ENCODE results near the gene OR8B12.
"Not testable (repeated sequence)": the region's sequence is repeated elsewhere in the genome, so short reads cannot be mapped to it uniquely, and the experiment has no call there.

OR8B12 gene

DNA sequence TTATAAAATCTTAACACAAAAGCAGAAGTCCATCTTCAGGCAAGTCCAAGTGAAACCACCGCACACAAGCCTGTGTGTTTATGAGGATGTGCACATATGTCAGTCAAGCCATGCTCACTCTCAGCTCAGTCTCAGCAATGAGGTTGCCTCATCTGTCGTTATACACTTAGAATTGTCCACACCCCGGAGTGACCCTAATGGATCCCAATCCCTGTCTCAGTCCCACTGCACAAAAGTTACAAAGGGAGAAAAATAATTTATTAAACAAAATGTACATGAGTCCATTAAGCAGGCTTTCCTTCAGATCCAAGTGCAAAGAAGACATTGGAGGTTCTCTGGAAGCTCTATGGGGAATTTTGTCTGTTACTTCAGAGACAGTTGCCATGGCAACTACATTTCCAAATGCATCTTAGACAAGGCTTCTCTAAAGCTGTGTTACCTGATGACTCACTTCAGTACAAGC, 24.4 kb downstream of the OR8B12 start:
- TF ChIP-seq, protein P1, sequence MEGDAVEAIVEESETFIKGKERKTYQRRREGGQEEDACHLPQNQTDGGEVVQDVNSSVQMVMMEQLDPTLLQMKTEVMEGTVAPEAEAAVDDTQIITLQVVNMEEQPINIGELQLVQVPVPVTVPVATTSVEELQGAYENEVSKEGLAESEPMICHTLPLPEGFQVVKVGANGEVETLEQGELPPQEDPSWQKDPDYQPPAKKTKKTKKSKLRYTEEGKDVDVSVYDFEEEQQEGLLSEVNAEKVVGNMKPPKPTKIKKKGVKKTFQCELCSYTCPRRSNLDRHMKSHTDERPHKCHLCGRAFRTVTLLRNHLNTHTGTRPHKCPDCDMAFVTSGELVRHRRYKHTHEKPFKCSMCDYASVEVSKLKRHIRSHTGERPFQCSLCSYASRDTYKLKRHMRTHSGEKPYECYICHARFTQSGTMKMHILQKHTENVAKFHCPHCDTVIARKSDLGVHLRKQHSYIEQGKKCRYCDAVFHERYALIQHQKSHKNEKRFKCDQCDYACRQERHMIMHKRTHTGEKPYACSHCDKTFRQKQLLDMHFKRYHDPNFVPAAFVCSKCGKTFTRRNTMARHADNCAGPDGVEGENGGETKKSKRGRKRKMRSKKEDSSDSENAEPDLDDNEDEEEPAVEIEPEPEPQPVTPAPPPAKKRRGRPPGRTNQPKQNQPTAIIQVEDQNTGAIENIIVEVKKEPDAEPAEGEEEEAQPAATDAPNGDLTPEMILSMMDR (IDR thresholded peaks at IDR 0.05; ENCODE audit: insufficient read depth, low read length, missing control alignments), result no peak
- DNase-seq (ENCODE audit: low read depth, low spot score), result no peak
- CTCF ChIA-PET, result no interaction called here
- POLR2A ChIA-PET, result no interaction called here
- H3K4me3 ChIP-seq (ENCODE audit: low read depth, low read length), result no peak overlapping the region

GRCh38 chr11:124517314-124517713, 26.1 kb downstream of the OR8B12 start:
- CTCF ChIA-PET, result no interaction called here
- no peak for DNase-seq (ENCODE audit: low read depth, low spot score)
- TF ChIP-seq, protein P1 (IDR thresholded peaks at IDR 0.05; ENCODE audit: insufficient read depth, low read length, missing control alignments), result no peak
- POLR2A ChIA-PET, result no interaction called here
- H3K4me3 ChIP-seq (ENCODE audit: low read depth, low read length), result no peak overlapping the region

DNA sequence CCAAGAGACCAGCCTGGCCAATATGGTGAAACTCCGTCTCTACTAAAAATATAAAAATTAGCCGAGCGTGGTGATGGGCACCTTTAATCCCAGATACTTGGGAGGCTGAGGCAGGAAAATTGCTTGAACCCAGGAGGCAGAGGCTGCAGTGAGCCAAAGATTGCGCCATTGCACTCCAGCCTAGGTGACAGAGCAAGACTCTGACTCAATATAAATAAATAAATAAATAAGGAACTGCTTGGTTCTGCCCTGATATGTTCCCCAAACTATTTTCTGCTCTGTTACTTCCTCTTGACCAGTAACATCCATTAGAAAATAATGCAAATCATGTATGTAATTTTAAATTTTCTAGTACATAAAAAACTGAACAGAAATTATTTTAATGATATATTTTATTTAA, 28.8 kb downstream of the OR8B12 start:
- CTCF ChIA-PET; DNase-seq (ENCODE audit: low read depth, low spot score); POLR2A ChIA-PET; H3K4me3 ChIP-seq (ENCODE audit: low read depth, low read length): not testable (repeated sequence)

DNA sequence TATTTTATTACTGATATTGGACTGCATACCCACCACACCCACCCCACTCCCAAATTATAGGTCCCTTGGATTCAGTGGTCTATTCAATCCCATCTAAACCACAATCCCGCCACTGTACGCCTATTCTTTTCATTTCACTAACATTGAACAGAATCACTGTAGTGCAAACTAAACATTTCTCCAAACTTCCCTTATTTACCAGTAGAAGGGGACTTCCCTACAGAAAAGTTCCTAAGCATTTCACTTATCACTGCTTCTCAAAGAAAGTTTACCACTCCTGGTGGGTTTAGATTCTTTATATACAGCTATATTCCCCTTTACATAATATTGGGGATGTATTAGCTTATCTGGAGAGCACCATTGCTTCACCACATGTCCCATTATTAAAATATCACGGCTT, 29.3 kb downstream of the OR8B12 start:
- ChIA-PET CTCF (no interaction called here), POLR2A (no interaction called here)
- DNase-seq (ENCODE audit: low read depth, low spot score), result no peak
- TF ChIP-seq, protein P1 (IDR thresholded peaks at IDR 0.05; ENCODE audit: insufficient read depth, low read length, missing control alignments), result no peak
- no peak overlapping the region for H3K4me3 ChIP-seq (ENCODE audit: low read depth, low read length)

DNA sequence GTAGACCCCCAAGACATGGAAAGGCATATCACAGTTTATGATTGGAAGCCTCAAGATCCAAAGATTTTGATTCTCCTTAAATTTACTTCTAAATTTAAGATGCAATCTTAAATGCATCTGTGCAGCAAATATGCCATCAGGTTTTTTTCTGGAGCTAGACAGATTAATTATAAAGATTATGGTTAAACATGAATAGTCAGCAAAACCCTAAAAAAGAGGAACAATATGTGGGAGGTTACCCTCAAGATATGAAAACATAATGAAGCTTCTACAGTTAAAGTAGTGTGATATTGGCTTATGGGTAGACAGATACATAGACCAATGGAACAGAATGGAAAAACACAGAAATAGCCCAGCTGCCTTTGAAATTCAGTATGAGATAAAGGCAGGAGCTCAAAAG, 31.7 kb downstream of the OR8B12 start:
- ChIA-PET POLR2A (no interaction called here), CTCF (interaction anchor here (1.7 kb wide), 1 partner anchor 11 kb away, joined by 3 read pairs; no protein-coding TSS in a partner anchor)
- no peak overlapping the region for H3K4me3 ChIP-seq (ENCODE audit: low read depth, low read length)
- DNase-seq (ENCODE audit: low read depth, low spot score), result no peak
- TF ChIP-seq, protein P1 (IDR thresholded peaks at IDR 0.05; ENCODE audit: insufficient read depth, low read length, missing control alignments), result no peak

- TF ChIP-seq, protein P1 (IDR thresholded peaks at IDR 0.05; ENCODE audit: insufficient read depth, low read length, missing control alignments), result no peak
- no peak overlapping the region for H3K4me3 ChIP-seq (ENCODE audit: low read depth, low read length)
- ChIA-PET CTCF (no interaction called here), POLR2A (no interaction called here)
- no peak for DNase-seq (ENCODE audit: low read depth, low spot score)
These were observed 33.2 kb downstream of the OR8B12 start for GRCh38 chr11:124510279-124510678.

GRCh38 chr11:124499711-124500110, 43.7 kb downstream of the OR8B12 start:
- ChIA-PET CTCF (interaction anchor here (1.3 kb wide), 1 partner anchor 13 kb away, joined by 3 read pairs; no protein-coding TSS in a partner anchor), POLR2A (no interaction called here)
- no peak overlapping the region for H3K4me3 ChIP-seq (ENCODE audit: low read depth, low read length)
- no peak for DNase-seq (ENCODE audit: low read depth, low spot score)
- TF ChIP-seq, protein P1 (IDR thresholded peaks at IDR 0.05; ENCODE audit: insufficient read depth, low read length, missing control alignments), result no peak
